ENCODE measurements around the gene RCAN1. TPM values are rescaled to one million over a fixed set of nuclear protein-coding genes. Genes with fewer than 3 reads are reported as not detected.

RCAN1 gene
- total and polyA plus RNA-seq, 2 of the 4 experiments (the other 2 are of a cell fraction), result 53.5 to 175 TPM

DNA sequence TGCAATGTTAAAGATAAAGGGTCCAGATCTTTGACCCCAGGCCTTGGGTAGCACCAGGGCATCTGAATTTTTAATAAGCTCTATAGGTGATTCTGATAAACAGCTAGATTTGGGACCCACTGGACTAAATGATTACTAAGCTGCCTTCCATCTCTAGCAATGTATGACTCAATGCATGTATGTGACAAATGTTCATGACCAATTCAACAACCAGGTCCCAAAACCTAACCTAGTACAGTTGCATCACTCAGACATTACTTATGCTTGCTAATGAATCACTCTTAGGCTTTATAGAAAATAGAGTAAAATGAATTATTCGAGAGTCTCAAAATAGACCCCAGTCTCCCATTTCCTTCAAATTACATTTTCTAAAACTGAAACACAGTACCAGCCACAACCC lies 35.5 kb downstream of the RCAN1 start:
- ATAC-seq (ENCODE audit: low read depth) (peak; percentile 46; the same call in 1 of the 2 replicates), DNase-seq (peak; percentile 86)
- no peak overlapping the region for H2AFZ ChIP-seq (replicated peaks; ENCODE audit: low read length, poor library complexity)
- peak overlapping the region; percentile 4; the same call in 1 of the 2 replicates for H3K23ac ChIP-seq (ENCODE audit: low read depth, low read length)
- peak overlapping the region; percentile 81; the same call in 1 of the 2 replicates for H3K4ac ChIP-seq (ENCODE audit: low read depth, low read length)
- peak overlapping the region; percentile 74 for H2BK20ac ChIP-seq (ENCODE audit: low read depth, low read length)
- H2BK120ac ChIP-seq (ENCODE audit: low read depth, low read length), result peak overlapping the region; percentile 77; the same call in 1 of the 2 replicates
- H3K4me2 ChIP-seq (ENCODE audit: low read depth, low read length), result no peak overlapping the region
- H4K20me1 ChIP-seq (ENCODE audit: insufficient read depth, low read length), result no peaks in the 10 kb centered on the region
- no peak for TF ChIP-seq MAZ (IDR thresholded peaks at IDR 0.05; ENCODE audit: borderline replicate concordance, low read depth, low read length)
- TF ChIP-seq NFE2L2 (IDR thresholded peaks at IDR 0.05; ENCODE audit: low read depth, low read length), result no peak
- TF ChIP-seq CEBPB (IDR thresholded peaks at IDR 0.05; ENCODE audit: low read depth, low read length), result peak; percentile 95
- TF ChIP-seq RAD21 (IDR thresholded peaks at IDR 0.05; ENCODE audit: low read length), result no peak
- no peak for TF ChIP-seq RFX5 (IDR thresholded peaks at IDR 0.05; ENCODE audit: low read depth, low read length)
- TF ChIP-seq MAFK (IDR thresholded peaks at IDR 0.05; ENCODE audit: low read depth, low read length), result no peak
- TF ChIP-seq FOS (IDR thresholded peaks at IDR 0.05; ENCODE audit: low read depth, low read length), result peak; percentile 62
- TF ChIP-seq SMC3 (IDR thresholded peaks at IDR 0.05; ENCODE audit: low read depth, low read length), result no peak
- TF ChIP-seq, protein P1, sequence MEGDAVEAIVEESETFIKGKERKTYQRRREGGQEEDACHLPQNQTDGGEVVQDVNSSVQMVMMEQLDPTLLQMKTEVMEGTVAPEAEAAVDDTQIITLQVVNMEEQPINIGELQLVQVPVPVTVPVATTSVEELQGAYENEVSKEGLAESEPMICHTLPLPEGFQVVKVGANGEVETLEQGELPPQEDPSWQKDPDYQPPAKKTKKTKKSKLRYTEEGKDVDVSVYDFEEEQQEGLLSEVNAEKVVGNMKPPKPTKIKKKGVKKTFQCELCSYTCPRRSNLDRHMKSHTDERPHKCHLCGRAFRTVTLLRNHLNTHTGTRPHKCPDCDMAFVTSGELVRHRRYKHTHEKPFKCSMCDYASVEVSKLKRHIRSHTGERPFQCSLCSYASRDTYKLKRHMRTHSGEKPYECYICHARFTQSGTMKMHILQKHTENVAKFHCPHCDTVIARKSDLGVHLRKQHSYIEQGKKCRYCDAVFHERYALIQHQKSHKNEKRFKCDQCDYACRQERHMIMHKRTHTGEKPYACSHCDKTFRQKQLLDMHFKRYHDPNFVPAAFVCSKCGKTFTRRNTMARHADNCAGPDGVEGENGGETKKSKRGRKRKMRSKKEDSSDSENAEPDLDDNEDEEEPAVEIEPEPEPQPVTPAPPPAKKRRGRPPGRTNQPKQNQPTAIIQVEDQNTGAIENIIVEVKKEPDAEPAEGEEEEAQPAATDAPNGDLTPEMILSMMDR (conservative IDR thresholded peaks at IDR 0.05; ENCODE audit: low read depth, low read length), result no peak
- no peak for TF ChIP-seq RCOR1 (IDR thresholded peaks at IDR 0.05; ENCODE audit: insufficient replicate concordance, low read length)
- TF ChIP-seq, protein P2, sequence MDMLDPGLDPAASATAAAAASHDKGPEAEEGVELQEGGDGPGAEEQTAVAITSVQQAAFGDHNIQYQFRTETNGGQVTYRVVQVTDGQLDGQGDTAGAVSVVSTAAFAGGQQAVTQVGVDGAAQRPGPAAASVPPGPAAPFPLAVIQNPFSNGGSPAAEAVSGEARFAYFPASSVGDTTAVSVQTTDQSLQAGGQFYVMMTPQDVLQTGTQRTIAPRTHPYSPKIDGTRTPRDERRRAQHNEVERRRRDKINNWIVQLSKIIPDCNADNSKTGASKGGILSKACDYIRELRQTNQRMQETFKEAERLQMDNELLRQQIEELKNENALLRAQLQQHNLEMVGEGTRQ (IDR thresholded peaks at IDR 0.05; ENCODE audit: low read depth, low read length), result no peak
- no peak for TF ChIP-seq MXI1 (IDR thresholded peaks at IDR 0.05; ENCODE audit: borderline replicate concordance, low read depth, low read length)
- no peak for TF ChIP-seq ELK1 (IDR thresholded peaks at IDR 0.05; ENCODE audit: borderline replicate concordance, low read depth, low read length)
- TF ChIP-seq CHD1 (IDR thresholded peaks at IDR 0.05; ENCODE audit: low read depth, low read length), result no peak
- TF ChIP-seq BHLHE40 (IDR thresholded peaks at IDR 0.05; ENCODE audit: low read depth, low read length), result no peak; the same call in 1 of the 2 replicates
- no peak for TF ChIP-seq POLR2A (IDR thresholded peaks at IDR 0.05; ENCODE audit: low read depth, low read length)
- H3K27me3 ChIP-seq (ENCODE audit: control insufficient read depth, insufficient read depth, low read length), result no peaks in the 10 kb centered on the region
- no peak overlapping the region for H2AK9ac ChIP-seq (replicated peaks; ENCODE audit: low read depth, low read length, poor library complexity)
- H3K9me1 ChIP-seq (ENCODE audit: insufficient read depth, low read length), result peaks cover 14% of the 10 kb centered on the region
- WGBS, 2 experiments (ENCODE audit: extremely low coverage in 2 of 2, insufficient read length in 1 of 2), result no CpG with 5 or more reads among the region's 1 CpG
- H3K14ac ChIP-seq (replicated peaks; ENCODE audit: low read depth, low read length), result peak overlapping the region; percentile 80
- H2BK5ac ChIP-seq (ENCODE audit: low read depth, low read length, poor library complexity, severe bottlenecking), result peak overlapping the region; percentile 85
- H3K56ac ChIP-seq (ENCODE audit: extremely low read depth, insufficient read depth, low read length), result no peak overlapping the region
- H3K79me1 ChIP-seq (ENCODE audit: low read depth in 1 of 2, low read length in 2 of 2), result peaks cover 12 to 48% of the 10 kb centered on the region in 2 experiments; a peak in 3 of 4 replicates
- peak overlapping the region; percentile 11 to 49; a peak in 1 of 4 replicates for H4K8ac ChIP-seq (ENCODE audit: low read depth in 2 of 2, low read length in 2 of 2)
- H3K9ac ChIP-seq (ENCODE audit: low read depth, low read length), result no peak overlapping the region
- H3K27ac ChIP-seq (ENCODE audit: insufficient read depth, low read length), result 0 out of 2 replicates have a peak overlapping the region, but pooled peaks have one; percentile 52
- H3K4me3 ChIP-seq (ENCODE audit: insufficient read depth, low read depth, low read length), result no peak overlapping the region
- POLR2A ChIA-PET (ENCODE audit: unreplicated experiment), result interaction anchor here (0.7 kb wide), 1 partner anchor 52 kb away, joined by 4 read pairs; no protein-coding TSS in a partner anchor
- peak overlapping the region; percentile 67; the same call in 1 of the 2 replicates for H3K18ac ChIP-seq (ENCODE audit: low read depth, low read length)
- H3K9me3 ChIP-seq (ENCODE audit: control insufficient read depth, insufficient read depth, low read length), result no peaks in the 10 kb centered on the region
- no peak overlapping the region; the same call in 1 of the 2 replicates for H4K5ac ChIP-seq (ENCODE audit: low read depth, low read length)
- peak overlapping the region; percentile 30; the same call in 1 of the 3 replicates for H2BK15ac ChIP-seq (ENCODE audit: low read depth, low read length)
- dilution Hi-C loops (cut with HindIII; ENCODE audit: low sequenced_read_pairs, unreplicated experiment), result no loop called here
- intact Hi-C loops (cut with micrococcal nuclease), result loop anchor here (1.0 kb wide), 1 partner anchor 53 kb away; no protein-coding TSS in a partner anchor
- peaks cover 13% of the 10 kb centered on the region for H3K4me1 ChIP-seq (ENCODE audit: control insufficient read depth, insufficient read depth, low read length)
- peak overlapping the region; percentile 82 for H2AK5ac ChIP-seq (ENCODE audit: low read depth, low read length)
- no TSS peak for BruUV-seq (replicated peaks)
- H3K36me3 ChIP-seq (ENCODE audit: control insufficient read depth, insufficient read depth, low read length), result no peaks in the 10 kb centered on the region
- in situ Hi-C loops (cut with MboI; ENCODE audit: low sequenced_read_pairs), result no loop called here
- CTCF ChIA-PET, result no interaction called here
- H4K91ac ChIP-seq (ENCODE audit: insufficient read depth, low read depth, low read length), result peak overlapping the region; percentile 66; the same call in 1 of the 2 replicates

Measured in IMR-90 (cell line).